Measurements from ENCODE around the gene PAK6.

Gene PAK6

GRCh38 chr15:40276927-40277326 lies 38.1 kb downstream of the PAK6 start:
- H3K4me3 ChIP-seq (ENCODE audit: low read length) = no peak overlapping the region
- H3K9me2 ChIP-seq (replicated peaks; ENCODE audit: insufficient read depth, low read length) = no peaks in the 10 kb centered on the region
- no peaks in the 10 kb centered on the region for H3K79me2 ChIP-seq (ENCODE audit: low read length)
- no peaks in the 10 kb centered on the region for H3K36me3 ChIP-seq (replicated peaks; ENCODE audit: insufficient read depth, low read length)
- H3K4me1 ChIP-seq (ENCODE audit: low read length) = no peaks in the 10 kb centered on the region
- no peak overlapping the region for H3K27ac ChIP-seq (ENCODE audit: low read length)
- no peak for TF ChIP-seq CTCF (IDR thresholded peaks at IDR 0.05; ENCODE audit: low read length)
- no peak for TF ChIP-seq EZH2 (optimal IDR thresholded peaks at IDR 0.05; ENCODE audit: low read depth, low read length)
- no peak for TF ChIP-seq EZH2phosphoT487 (IDR thresholded peaks at IDR 0.05; ENCODE audit: low read length)
- peaks cover 28% of the 10 kb centered on the region for H3K27me3 ChIP-seq (replicated peaks; ENCODE audit: insufficient read depth, low read length)
- no peak overlapping the region for H3K9ac ChIP-seq (ENCODE audit: low read length)
- H3K4me2 ChIP-seq (ENCODE audit: low read depth, low read length) = no peak overlapping the region
- DNase-seq = no peak
- no peaks in the 10 kb centered on the region for H3F3A ChIP-seq (ENCODE audit: insufficient read depth, low read length)
- no peaks in the 10 kb centered on the region for H4K20me1 ChIP-seq (ENCODE audit: insufficient read depth, low read length)
- H3K9me3 ChIP-seq (replicated peaks; ENCODE audit: insufficient read depth, low read length) = no peaks in the 10 kb centered on the region
- H2AFZ ChIP-seq (ENCODE audit: low read length) = no peak overlapping the region

GRCh38 chr15:40277471-40277870 lies 38.6 kb downstream of the PAK6 start:
- TF ChIP-seq EZH2 (optimal IDR thresholded peaks at IDR 0.05; ENCODE audit: low read depth, low read length) (no peak), EZH2phosphoT487 (IDR thresholded peaks at IDR 0.05; ENCODE audit: low read length) (no peak), CTCF (IDR thresholded peaks at IDR 0.05; ENCODE audit: low read length) (no peak)
- H3K36me3 ChIP-seq (replicated peaks; ENCODE audit: insufficient read depth, low read length) = no peaks in the 10 kb centered on the region
- H2AFZ ChIP-seq (ENCODE audit: low read length) = no peak overlapping the region
- H3K9me2 ChIP-seq (replicated peaks; ENCODE audit: insufficient read depth, low read length) = no peaks in the 10 kb centered on the region
- no peaks in the 10 kb centered on the region for H3K4me1 ChIP-seq (ENCODE audit: low read length)
- H3K27ac ChIP-seq (ENCODE audit: low read length) = no peak overlapping the region
- H3K9ac ChIP-seq (ENCODE audit: low read length) = no peak overlapping the region
- DNase-seq = no peak
- H3K4me3 ChIP-seq (ENCODE audit: low read length) = no peak overlapping the region
- no peaks in the 10 kb centered on the region for H4K20me1 ChIP-seq (ENCODE audit: insufficient read depth, low read length)
- H3K4me2 ChIP-seq (ENCODE audit: low read depth, low read length) = no peak overlapping the region
- peaks cover 32% of the 10 kb centered on the region for H3K27me3 ChIP-seq (replicated peaks; ENCODE audit: insufficient read depth, low read length)
- no peaks in the 10 kb centered on the region for H3K9me3 ChIP-seq (replicated peaks; ENCODE audit: insufficient read depth, low read length)
- no peaks in the 10 kb centered on the region for H3K79me2 ChIP-seq (ENCODE audit: low read length)
- no peaks in the 10 kb centered on the region for H3F3A ChIP-seq (ENCODE audit: insufficient read depth, low read length)

GRCh38 chr15:40278026-40278425 lies 39.2 kb downstream of the PAK6 start:
- H4K20me1 ChIP-seq (ENCODE audit: insufficient read depth, low read length) = no peaks in the 10 kb centered on the region
- DNase-seq = no peak
- TF ChIP-seq EZH2 (optimal IDR thresholded peaks at IDR 0.05; ENCODE audit: low read depth, low read length) (no peak), EZH2phosphoT487 (IDR thresholded peaks at IDR 0.05; ENCODE audit: low read length) (no peak), CTCF (IDR thresholded peaks at IDR 0.05; ENCODE audit: low read length) (no peak)
- H3K27ac ChIP-seq (ENCODE audit: low read length) = no peak overlapping the region
- no peak overlapping the region for H2AFZ ChIP-seq (ENCODE audit: low read length)
- peaks cover 37% of the 10 kb centered on the region for H3K27me3 ChIP-seq (replicated peaks; ENCODE audit: insufficient read depth, low read length)
- H3K4me3 ChIP-seq (ENCODE audit: low read length) = no peak overlapping the region
- H3K9me3 ChIP-seq (replicated peaks; ENCODE audit: insufficient read depth, low read length) = no peaks in the 10 kb centered on the region
- no peaks in the 10 kb centered on the region for H3K36me3 ChIP-seq (replicated peaks; ENCODE audit: insufficient read depth, low read length)
- H3K9me2 ChIP-seq (replicated peaks; ENCODE audit: insufficient read depth, low read length) = no peaks in the 10 kb centered on the region
- no peaks in the 10 kb centered on the region for H3K79me2 ChIP-seq (ENCODE audit: low read length)
- no peak overlapping the region for H3K4me2 ChIP-seq (ENCODE audit: low read depth, low read length)
- no peaks in the 10 kb centered on the region for H3F3A ChIP-seq (ENCODE audit: insufficient read depth, low read length)
- H3K9ac ChIP-seq (ENCODE audit: low read length) = no peak overlapping the region
- H3K4me1 ChIP-seq (ENCODE audit: low read length) = no peaks in the 10 kb centered on the region
